ENCODE data around the gene ICAM4. TPM values are rescaled to one million over a fixed set of nuclear protein-coding genes. Genes with fewer than 3 reads are reported as not detected.

ICAM4 gene
- total and polyA plus RNA-seq, 2 of the 8 experiments (the other 6 are each of a cell fraction or from before 2014, with no cell fraction given): 1.5 to 4.1 TPM

GRCh38 chr19:10289167-10289835 is 2.5 kb downstream of the ICAM4 start (continued):
- TF ChIP-seq HDAC2 (IDR thresholded peaks at IDR 0.05; ENCODE audit: borderline replicate concordance in 1 of 2, low read depth in 2 of 2, low read length in 2 of 2): no peak
- TF ChIP-seq ASH2L (IDR thresholded peaks at IDR 0.05; ENCODE audit: low read length): no peak
- TF ChIP-seq SRF (IDR thresholded peaks at IDR 0.05; ENCODE audit: low read depth, low read length): peak; percentile 34; the same call in 1 of the 2 replicates
- no peak for TF ChIP-seq ZNF274 (IDR thresholded peaks at IDR 0.05; ENCODE audit: borderline replicate concordance, extremely low read depth, low read length)
- no peak for TF ChIP-seq POU5F1 (IDR thresholded peaks at IDR 0.05; ENCODE audit: low read depth, low read length)
- TF ChIP-seq FOSL1 (IDR thresholded peaks at IDR 0.05; ENCODE audit: insufficient read depth, low read depth, low read length): no peak
- TF ChIP-seq TCF12 (IDR thresholded peaks at IDR 0.05; ENCODE audit: low read depth, low read length): 0 out of 2 replicates have a peak, but pooled peaks have one; percentile 33
- TF ChIP-seq KDM4A (IDR thresholded peaks at IDR 0.05; ENCODE audit: low read depth, low read length, severe bottlenecking): peak; percentile 44
- TF ChIP-seq CEBPB (IDR thresholded peaks at IDR 0.05; ENCODE audit: low read depth, low read length): no peak
- TF ChIP-seq BACH1 (IDR thresholded peaks at IDR 0.05; ENCODE audit: low read length): no peak
- peak; percentile 88 for TF ChIP-seq E2F6 (IDR thresholded peaks at IDR 0.05)
- TF ChIP-seq CTBP2 (IDR thresholded peaks at IDR 0.05; ENCODE audit: borderline replicate concordance, insufficient read depth, insufficient read length, low read length): no peak
- no peak for TF ChIP-seq KDM1A (IDR thresholded peaks at IDR 0.05; ENCODE audit: borderline replicate concordance, low read length)
- no peak for TF ChIP-seq RBBP5 (IDR thresholded peaks at IDR 0.05; ENCODE audit: borderline replicate concordance, low read depth, low read length)
- no peak for TF ChIP-seq ATF2 (IDR thresholded peaks at IDR 0.05; ENCODE audit: low read length)
- no peak for TF ChIP-seq SP2 (IDR thresholded peaks at IDR 0.05; ENCODE audit: low read length)
- no peak for TF ChIP-seq EP300 (IDR thresholded peaks at IDR 0.05; ENCODE audit: borderline replicate concordance in 1 of 2, low read depth in 2 of 2, low read length in 2 of 2)
- no peak for TF ChIP-seq SUZ12 (IDR thresholded peaks at IDR 0.05; ENCODE audit: low read length)
- TF ChIP-seq TAF1 (IDR thresholded peaks at IDR 0.05; ENCODE audit: low read depth, low read length): 0 out of 2 replicates have a peak, but pooled peaks have one; percentile 31
